GM18508 (cell line): Measurements from ENCODE around the gene MON2.
"Not testable (repeated sequence)": the region's sequence is repeated elsewhere in the genome, so short reads cannot be mapped to it uniquely, and the experiment has no call there.

Source experiments
- ATAC-seq: cut with Tn5 transposase; IDR thresholded peaks from one replicate; pipeline ENCODE4 v1.9.1; 2021; ENCODE audit warnings: moderate number of reproducible peaks; ENCODE audit not compliant: insufficient read depth, unreplicated experiment

MON2 gene

DNA sequence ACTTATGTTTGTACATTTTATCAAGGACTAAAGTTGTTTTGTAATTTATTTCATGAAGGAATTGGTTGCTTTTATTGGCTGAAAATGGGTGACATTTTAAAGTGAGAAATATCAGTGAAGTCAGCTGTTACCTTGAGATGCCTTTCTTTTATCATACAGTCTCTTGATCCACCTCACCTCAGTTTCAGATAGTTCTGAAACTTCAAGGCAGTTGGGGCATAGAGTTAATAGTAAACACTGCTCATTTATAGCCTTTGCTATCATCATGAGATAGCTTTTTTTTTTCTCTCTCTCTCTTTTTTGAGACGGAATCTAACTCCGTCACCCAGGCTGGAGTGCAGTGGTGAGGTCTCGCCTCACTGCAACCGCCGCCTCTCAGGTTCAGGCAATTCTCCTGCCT, 76.7 kb downstream of the MON2 start:
- ATAC-seq: no peak

DNA sequence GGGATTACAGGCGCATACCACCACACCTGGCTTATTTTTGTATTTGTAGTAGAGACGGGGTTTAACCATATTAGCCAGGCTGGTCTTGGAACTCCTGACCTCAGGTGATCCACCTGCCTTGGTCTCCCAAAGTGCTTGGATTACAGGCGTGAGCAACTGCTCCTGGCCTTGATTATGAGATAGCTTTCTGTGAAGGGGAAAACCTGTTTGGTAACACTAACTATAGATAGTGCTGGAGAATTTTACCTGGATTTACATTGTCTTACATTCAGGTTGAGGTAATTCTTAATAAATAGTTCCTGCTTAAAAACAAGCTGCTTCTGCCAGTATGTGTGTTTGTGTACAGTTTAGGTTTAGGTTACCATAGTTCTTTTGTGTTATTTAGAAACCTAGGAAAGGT, 77.1 kb downstream of the MON2 start:
- ATAC-seq: no peak

DNA sequence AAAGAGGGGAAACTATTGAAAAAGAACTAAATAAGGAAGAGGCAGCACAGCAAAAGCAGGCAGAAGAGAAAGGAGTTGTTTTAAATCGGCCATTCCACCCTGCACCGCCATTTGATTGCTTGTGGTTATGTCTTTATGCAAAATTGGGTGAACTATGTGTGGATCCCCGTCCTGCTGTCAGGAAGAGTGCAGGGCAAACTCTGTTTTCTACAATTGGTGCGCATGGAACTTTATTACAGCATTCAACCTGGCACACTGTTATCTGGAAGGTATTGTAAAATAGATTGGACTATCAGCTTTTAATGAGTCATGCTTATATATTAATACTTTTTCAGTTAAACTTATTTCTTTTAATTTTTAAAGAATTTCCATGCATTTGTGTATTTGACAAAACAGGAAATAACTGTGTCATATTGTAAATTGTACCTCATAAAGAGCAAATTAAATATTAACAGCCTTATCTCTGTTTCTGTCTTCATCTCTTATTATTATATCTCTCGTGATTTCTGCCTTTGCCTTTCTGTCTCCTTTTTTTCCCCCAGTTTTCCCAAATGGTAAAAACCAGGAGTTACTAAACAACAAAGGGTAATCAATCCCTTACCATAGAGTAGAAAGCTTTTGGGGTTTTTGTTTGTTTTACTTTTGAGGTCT, 86.4 kb downstream of the MON2 start:
- no peak for ATAC-seq

DNA sequence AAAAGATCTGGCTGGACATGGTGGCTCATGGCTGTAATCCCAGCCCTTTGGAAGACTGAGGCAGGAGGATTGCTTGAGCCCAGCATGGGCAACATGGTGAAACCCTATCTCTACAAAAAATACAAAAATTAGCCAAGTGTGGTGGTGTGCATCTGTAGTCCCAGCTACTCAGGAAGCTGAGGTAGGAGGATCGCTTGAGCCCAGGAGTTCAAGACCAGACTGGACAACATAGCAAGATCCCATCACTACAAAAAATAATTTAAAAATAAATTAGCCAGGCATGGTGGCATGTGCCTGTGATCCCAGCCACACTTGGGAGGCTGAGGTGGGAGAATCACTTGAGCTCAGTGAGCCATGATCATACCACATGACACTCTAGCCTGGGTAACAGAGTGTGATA, 92.7 kb downstream of the MON2 start:
- ATAC-seq: not testable (repeated sequence)

- no peak for ATAC-seq
Measured at GRCh38 chr12:62562846-62563245, 96.2 kb downstream of the MON2 start.

DNA sequence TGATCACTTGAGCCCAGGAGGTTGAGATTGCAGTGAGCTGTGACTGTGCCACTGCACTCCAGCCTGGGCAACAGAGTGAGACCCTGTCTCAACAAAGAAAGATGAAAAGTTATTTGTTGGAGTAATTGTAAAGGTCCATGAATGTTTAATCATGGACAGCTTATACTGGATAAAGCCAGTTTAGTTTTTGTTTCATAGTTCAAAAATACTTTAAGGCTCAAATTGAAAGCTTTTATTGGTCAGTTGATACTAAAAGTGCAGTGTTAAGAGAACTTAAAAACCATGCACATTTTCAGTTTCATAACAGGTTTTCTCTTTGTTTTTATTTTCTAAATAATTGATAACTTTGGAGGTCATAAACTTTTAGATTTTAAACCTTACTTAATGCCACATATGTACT, 108.4 kb downstream of the MON2 start:
- no peak for ATAC-seq

- ATAC-seq: no peak
Measured at GRCh38 chr12:62576503-62576902, 109.9 kb downstream of the MON2 start.

GRCh38 chr12:62578726-62579125, 112.1 kb downstream of the MON2 start:
- no peak for ATAC-seq

DNA sequence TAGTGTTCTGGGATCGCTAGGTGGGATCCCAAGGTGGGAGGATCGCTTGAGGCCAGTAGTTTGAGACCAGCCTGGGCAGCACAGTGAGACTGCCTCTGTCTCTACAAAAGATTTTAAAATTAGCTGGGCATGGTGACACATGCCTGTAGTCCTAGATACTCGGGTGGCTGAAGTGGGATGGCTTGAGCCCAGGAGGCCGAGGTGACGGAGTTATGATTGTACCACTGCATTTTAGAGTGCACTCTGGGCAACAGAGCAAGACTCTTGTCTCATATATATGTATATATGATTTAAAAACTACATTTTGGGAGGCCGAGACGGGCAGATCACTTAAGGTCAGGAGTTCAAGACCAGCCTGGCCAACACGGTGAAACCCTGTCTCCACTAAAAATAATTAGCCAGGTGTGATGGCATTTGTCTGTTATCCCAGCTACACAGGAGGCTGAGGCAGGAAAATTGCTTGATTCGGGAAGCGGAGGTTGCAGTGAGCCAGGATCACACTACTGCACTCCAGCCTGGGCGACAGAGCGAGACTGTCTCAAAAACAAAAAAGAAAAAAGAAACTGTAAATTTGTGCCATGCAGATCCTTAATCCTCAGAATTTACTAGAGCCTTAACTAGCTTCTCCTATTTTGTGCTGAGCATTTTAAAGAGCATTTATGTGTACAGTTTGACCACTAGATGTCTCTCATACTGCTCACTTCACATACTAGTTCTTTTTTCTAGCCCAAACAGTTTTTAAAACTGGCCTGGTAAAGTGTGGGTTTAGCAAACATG, 114.8 kb downstream of the MON2 start:
- ATAC-seq: no peak

DNA sequence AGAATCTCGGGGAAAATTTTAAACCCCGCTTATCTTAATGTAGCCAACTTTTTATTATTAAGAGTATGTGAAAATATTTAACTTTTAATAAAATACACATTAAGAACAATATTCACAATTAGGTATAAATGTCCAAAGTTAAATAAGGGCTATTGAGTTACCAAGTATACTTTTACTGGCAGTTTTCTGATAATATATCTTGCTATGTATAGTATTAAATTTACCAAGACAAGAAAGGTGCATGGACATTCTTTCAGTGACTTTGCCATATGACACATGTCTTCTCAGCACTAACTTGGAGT, 115.4 kb downstream of the MON2 start:
- ATAC-seq: no peak

DNA sequence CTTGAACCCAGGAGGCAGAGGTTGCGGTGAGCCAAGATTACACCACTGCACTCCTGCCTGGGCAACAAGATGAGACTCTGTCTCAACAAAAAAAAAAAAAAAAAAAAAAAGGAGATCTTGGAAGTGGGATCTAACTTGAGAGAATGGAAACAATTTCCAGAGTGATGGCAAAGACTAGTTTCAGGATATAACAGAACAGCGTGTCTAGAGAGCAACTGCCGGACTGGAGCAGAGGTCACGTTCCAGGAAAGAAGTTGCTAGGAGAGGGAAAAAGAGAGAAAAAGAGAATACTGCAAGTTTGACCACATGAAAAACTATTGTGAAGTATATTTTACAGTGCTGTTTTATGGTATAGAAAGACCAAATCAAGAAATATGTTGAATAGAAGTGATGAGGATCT, 118.0 kb downstream of the MON2 start:
- no peak for ATAC-seq

DNA sequence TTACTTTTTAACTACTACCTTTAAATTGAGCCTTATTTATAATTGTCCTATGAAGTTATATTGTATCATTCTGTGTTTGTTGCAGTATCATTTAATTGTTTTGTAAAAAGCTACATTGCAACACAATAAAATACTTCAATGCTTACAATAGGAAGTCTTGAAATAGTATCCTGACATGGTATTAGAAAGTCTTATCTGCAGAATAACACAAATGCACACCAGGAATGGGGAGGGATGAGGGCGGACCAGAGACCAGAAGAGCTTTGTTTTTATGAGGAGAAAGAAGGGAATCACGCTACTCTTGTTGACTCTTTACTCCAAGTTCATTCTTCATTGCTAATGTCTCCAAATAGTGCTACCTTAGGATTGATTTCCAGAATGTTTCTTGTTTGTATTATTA, 120.2 kb downstream of the MON2 start:
- no peak for ATAC-seq

DNA sequence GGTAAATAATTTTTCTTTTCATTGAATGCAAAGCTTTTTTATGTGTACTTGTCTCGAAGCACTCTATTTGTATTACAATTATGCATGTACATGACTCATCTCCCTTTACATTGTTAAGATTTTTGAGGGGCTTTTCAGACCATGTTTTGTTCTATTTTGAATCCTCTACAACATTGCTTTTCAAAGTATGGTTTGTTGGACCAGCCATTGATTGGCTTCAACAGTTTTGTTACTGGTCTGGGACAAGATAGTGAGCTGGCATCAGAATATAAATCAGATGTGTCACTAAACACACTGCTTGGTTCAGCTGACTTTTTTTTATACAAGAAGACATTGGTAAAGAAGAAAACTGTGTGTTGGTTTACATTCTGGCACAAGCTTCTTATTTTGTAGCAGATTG, 122.3 kb downstream of the MON2 start:
- ATAC-seq: no peak

- ATAC-seq: no peak
Measured at GRCh38 chr12:62597253-62597652, 130.6 kb downstream of the MON2 start.

GRCh38 chr12:62598846-62599245, 132.2 kb downstream of the MON2 start:
- ATAC-seq: no peak

- ATAC-seq: no peak
Measured at GRCh38 chr12:62599854-62600437, 133.3 kb downstream of the MON2 start.

DNA sequence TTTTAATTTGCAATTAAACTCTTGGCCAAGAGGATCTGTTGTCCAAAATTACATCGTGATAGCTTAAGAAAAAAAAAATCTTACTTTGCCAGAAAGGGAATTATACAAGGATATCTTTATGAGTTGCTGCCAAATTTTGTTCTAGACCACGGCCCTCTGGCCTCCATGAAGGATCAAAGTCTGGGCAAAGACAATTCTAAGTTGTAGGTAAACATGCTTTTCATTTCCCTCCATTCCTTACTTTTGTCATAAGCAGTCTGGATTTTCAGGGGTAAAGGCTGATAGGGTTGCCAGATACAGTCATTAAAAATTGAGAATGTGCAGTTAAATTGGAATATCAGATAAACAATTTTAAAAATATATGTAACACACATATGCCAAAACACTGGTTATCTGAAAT, 135.1 kb downstream of the MON2 start:
- ATAC-seq: no peak

DNA sequence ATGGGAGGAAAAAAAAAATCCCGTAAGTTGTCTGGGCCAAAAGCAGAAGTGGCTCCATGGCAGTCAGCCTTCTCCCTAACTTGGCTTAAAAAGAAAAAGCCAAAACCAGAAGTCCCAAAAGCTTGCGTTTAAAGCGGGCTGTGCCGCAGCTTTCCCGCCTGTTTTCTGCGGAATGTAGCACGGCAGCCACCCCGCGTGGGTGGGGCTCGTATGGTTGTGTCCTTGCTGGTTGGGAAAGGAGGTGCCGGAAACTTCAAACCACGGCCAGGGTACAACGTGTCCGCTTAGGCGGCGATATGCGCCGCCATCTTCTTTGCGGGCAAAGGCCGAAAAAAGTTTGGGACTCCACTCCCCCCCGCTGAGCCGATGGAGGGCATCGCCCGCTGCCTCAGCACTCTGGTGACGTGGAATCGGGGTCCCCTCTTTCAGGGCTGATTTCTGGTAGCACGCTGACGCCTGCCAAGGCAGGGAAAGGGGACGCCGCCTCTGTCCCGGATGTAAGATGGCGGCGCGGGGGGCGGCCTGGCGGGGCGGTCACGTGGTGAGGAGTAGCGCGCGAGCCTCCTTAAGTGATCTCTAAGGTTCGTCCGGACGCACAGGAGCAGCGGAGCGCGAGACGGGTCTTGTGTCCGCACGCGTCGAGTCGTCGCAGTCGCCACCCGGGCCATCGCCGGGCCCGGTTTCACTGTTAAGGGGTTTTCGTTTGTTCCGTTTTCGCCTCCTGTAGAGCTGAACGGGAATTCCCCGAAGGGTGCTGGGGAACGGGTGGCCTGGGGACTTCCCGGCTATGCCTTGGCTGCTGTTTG, 135.8 kb downstream of the MON2 start:
- ATAC-seq: peak; percentile 57

DNA sequence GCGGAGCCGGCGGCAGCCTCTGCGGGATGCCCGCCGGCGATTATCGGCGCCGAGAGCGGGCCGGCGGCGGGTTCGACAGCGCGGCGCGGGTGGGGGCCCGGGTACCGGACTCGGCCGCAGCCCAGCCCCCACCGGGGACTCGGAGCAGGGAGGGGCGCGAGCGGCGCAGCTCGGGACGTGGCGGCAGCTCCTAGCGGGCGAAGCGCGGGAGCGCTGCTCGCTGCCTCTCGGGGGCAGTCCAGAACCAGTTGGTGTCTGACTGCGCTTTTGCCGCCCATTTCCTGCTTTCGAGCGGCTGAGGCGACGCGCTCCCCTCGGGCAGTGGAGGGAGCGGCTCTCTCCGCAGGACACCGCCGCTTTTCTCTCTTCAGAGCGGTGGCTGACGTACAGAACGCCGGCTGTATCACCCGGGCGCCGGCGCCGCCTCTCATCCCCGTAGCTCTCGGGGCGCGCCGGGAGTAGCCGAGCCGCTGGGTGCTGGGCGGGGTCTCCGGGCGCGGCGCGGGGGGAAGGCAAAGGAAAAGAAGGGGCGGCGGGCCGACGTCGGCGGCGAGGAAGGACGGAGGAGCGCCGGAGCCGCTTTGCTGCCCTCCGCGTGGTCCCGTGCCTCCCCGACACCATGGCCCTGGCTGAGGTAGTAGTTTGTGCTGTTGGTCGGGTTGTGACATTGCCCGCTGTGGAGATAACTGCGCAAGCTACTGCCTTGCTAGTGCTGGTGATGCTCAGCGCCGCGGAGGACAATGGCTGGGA, 136.6 kb downstream of the MON2 start:
- ATAC-seq: peak; percentile 47

- no peak for ATAC-seq
Measured at GRCh38 chr12:62603811-62604098, 137.1 kb downstream of the MON2 start.

GRCh38 chr12:62604373-62604772, 137.7 kb downstream of the MON2 start:
- no peak for ATAC-seq
